Parathyroid adenoma (tissue), 2 donors: ENCODE data around the gene SMOC1.

ENCODE experiments used
- H2AFZ ChIP-seq: fragments of 300-600 bp; sonication (generic); one replicate; pipeline ENCODE4 v1.7.0; 2017; ENCODE audit warnings: antibody characterized with exemption, mild to moderate bottlenecking
- H3K27ac ChIP-seq: fragments of 300-600 bp; sonication (generic); one replicate; pipeline ENCODE4 v1.7.0; 2017
- H3K27me3 ChIP-seq: fragments of 300-600 bp; sonication (generic); one replicate; pipeline ENCODE4 v1.7.0; 2017; ENCODE audit warnings: low read length; ENCODE audit not compliant: control insufficient read depth, insufficient read depth
- H3K36me3 ChIP-seq: fragments of 300-600 bp; sonication (generic); one replicate; pipeline ENCODE4 v1.7.0; 2017; ENCODE audit warnings: low read length; ENCODE audit not compliant: control insufficient read depth, insufficient read depth
- H3K4me1 ChIP-seq: fragments of 300-600 bp; sonication (generic); one replicate; pipeline ENCODE4 v1.7.0; 2017; ENCODE audit warnings: control low read depth
- H3K4me2 ChIP-seq: fragments of 300-600 bp; sonication (generic); one replicate; pipeline ENCODE4 v1.7.0; 2017; ENCODE audit warnings: low read length
- H3K4me3 ChIP-seq: fragments of 300-600 bp; sonication (generic); one replicate; pipeline ENCODE4 v1.7.0; 2017; ENCODE audit warnings: low read depth, low read length
- H3K79me2 ChIP-seq: fragments of 300-600 bp; sonication (generic); one replicate; pipeline ENCODE4 v1.7.0; 2017; ENCODE audit warnings: control low read depth
- H3K9ac ChIP-seq: fragments of 300-600 bp; sonication (generic); one replicate; pipeline ENCODE4 v1.7.0; 2017; ENCODE audit warnings: mild to moderate bottlenecking
- H3K9me3 ChIP-seq: fragments of 300-600 bp; sonication (generic); one replicate; pipeline ENCODE4 v1.7.0; 2017; ENCODE audit warnings: low read length; ENCODE audit not compliant: control insufficient read depth
- CTCF ChIP-seq: fragments of 300-600 bp; sonication (generic); IDR thresholded peaks from one replicate; pipeline ENCODE4 v1.7.0; 2017; ENCODE audit warnings: antibody characterized with exemption, mild to moderate bottlenecking
- donor health status: primary hyperparathyroidism.

SMOC1 gene

GRCh38 chr14:69941768-69942742, 62.8 kb downstream of the SMOC1 start:
- Histone ChIP-seq H3K4me3 (no peak overlapping the region), H3K36me3 (peaks cover 3% of the 10 kb centered on the region), H3K9ac (no peak overlapping the region), H3K9me3 (no peaks in the 10 kb centered on the region), H2AFZ (no peak overlapping the region), H3K27me3 (no peaks in the 10 kb centered on the region), H3K27ac (no peak overlapping the region), H3K79me2 (no peaks in the 10 kb centered on the region), H3K4me1 (no peaks in the 10 kb centered on the region), H3K4me2 (no peak overlapping the region)
- no peak for TF ChIP-seq CTCF

DNA sequence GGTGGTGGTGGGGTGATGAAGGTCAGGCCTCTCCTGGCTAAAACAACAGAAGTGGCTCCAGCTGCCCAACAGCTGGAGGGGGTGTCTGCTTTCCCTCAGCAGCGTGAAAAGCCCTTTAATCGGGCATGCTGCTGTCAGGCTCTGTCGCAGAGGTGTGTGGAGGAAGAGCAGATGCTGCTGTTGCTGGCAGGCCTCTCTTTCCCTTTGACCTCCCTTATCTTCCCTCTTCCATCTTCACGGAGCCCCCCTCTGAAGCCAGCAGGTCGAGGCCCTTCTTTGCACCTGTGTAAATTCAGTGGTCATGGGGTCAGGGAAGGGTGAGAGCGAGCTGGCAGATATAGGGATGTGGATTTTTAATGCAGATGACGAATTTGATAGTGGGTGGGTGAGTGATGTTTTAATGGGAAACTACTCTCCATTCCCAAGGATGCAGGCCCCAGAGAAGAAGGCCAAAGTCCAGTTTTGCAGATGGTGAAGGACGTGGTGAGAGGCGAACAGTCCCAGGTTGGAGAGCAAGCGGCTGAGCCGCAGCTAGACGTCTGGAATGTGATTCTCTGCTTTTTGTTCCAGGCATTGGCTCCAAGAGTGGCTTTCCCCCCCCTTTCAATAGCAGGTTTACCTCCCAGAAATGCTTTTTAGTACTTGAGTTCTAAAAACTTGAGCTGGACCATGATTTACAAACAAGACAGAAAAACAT, 64.0 kb downstream of the SMOC1 start:
- H3K4me2 ChIP-seq: no peak overlapping the region
- H3K9ac ChIP-seq: no peak overlapping the region
- H3K36me3 ChIP-seq: peaks cover 3% of the 10 kb centered on the region
- H3K9me3 ChIP-seq: no peaks in the 10 kb centered on the region
- H3K4me1 ChIP-seq: no peaks in the 10 kb centered on the region
- H3K27me3 ChIP-seq: no peaks in the 10 kb centered on the region
- H3K4me3 ChIP-seq: no peak overlapping the region
- no peaks in the 10 kb centered on the region for H3K79me2 ChIP-seq
- H2AFZ ChIP-seq: no peak overlapping the region
- H3K27ac ChIP-seq: no peak overlapping the region
- no peak for TF ChIP-seq CTCF

DNA sequence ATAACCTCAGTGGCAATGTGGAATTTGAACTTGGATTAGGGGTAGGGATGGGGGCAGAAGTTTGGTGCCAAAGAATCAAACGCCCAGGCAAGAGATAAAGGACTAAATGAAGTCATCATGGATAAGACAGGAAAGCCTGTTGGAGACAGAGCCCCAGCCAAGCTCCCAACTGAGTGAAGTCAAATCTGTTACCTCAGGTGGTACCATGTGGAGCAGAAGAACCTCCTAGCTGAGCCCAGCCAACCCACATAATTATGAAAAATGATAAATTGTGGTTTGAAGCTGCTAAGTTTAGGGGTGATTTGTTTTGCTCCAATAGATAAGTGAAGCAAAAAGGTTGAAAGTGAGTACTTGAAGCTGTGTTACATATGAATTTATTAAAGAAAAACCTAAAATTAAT, 66.1 kb downstream of the SMOC1 start:
- Histone ChIP-seq H3K9me3 (no peaks in the 10 kb centered on the region), H3K27ac (no peak overlapping the region), H3K4me2 (no peak overlapping the region), H3K4me3 (no peak overlapping the region), H2AFZ (no peak overlapping the region), H3K4me1 (no peaks in the 10 kb centered on the region), H3K9ac (no peak overlapping the region), H3K36me3 (peaks cover 3% of the 10 kb centered on the region), H3K79me2 (no peaks in the 10 kb centered on the region), H3K27me3 (no peaks in the 10 kb centered on the region)
- TF ChIP-seq CTCF: no peak

- Histone ChIP-seq H3K27me3 (no peaks in the 10 kb centered on the region), H3K27ac (no peak overlapping the region), H3K36me3 (peaks cover 3% of the 10 kb centered on the region), H3K79me2 (no peaks in the 10 kb centered on the region), H2AFZ (no peak overlapping the region), H3K9ac (no peak overlapping the region), H3K4me1 (no peaks in the 10 kb centered on the region), H3K9me3 (no peaks in the 10 kb centered on the region), H3K4me3 (no peak overlapping the region), H3K4me2 (no peak overlapping the region)
- no peak for TF ChIP-seq CTCF
Observed at GRCh38 chr14:69945912-69946311, 66.7 kb downstream of the SMOC1 start.
